ENCODE measurements around the gene NTF3. TPM values are rescaled to one million over a fixed set of nuclear protein-coding genes. Genes with fewer than 3 reads are reported as not detected.

The NTF3 gene
- total RNA-seq, 1 experiment from 2014 or later, result not detected

DNA sequence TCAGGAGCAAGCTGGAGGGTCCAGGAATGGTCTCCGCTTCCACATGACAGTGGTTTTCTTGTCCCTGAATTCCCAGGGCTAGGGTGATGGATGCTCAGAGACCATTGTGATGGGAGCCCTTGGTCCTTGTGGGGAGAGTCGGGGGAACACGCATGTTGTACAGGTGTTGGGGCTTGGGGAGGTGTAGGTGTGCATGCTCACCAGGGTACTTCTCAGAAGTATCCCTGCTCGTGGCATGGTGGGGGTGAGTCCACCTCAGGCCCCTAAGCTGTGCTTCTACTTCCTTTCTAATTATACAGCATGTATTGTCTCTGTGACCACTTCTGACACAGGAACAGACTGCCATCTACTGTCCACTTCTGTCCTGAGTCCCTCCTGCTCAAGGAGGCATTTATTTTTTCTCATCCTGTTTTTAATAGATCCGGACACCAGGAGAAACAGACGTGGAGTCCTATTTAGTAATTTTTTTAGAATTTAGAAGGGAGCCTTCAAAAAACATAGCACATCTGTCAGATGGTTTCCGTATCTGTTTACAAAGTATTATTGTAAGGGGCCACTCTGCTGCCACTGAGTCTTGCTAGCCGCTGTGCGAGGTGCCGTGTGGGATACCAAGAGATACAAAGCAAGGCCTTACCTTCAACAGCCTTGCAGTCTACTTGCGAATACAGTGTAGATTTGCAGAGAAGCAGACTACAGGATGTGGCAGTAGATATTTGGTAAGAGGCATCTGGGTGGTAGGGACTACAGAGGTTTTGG, 10.5 kb downstream of the NTF3 start:
- peak; percentile 29 for DNase-seq
- H3K9me3 ChIP-seq, result no peaks in the 10 kb centered on the region
- H3K36me3 ChIP-seq, result no peaks in the 10 kb centered on the region
- no peaks in the 10 kb centered on the region for H3K27me3 ChIP-seq
- H3K4me3 ChIP-seq, result no peak overlapping the region

GRCh38 chr12:5444520-5444919, 12.6 kb downstream of the NTF3 start:
- H3K27me3 ChIP-seq, result no peaks in the 10 kb centered on the region
- H3K4me3 ChIP-seq, result no peak overlapping the region
- no peaks in the 10 kb centered on the region for H3K9me3 ChIP-seq
- no peak for DNase-seq
- H3K36me3 ChIP-seq, result no peaks in the 10 kb centered on the region

GRCh38 chr12:5447320-5447719, 15.4 kb downstream of the NTF3 start:
- H3K9me3 ChIP-seq, result no peaks in the 10 kb centered on the region
- no peak overlapping the region for H3K4me3 ChIP-seq
- no peak for DNase-seq
- H3K36me3 ChIP-seq, result no peaks in the 10 kb centered on the region
- H3K27me3 ChIP-seq, result no peaks in the 10 kb centered on the region

GRCh38 chr12:5451251-5451650, 19.3 kb downstream of the NTF3 start:
- Histone ChIP-seq H3K4me3 (no peak overlapping the region), H3K27me3 (no peaks in the 10 kb centered on the region), H3K36me3 (no peaks in the 10 kb centered on the region), H3K9me3 (no peaks in the 10 kb centered on the region)
- DNase-seq, result no peak

DNA sequence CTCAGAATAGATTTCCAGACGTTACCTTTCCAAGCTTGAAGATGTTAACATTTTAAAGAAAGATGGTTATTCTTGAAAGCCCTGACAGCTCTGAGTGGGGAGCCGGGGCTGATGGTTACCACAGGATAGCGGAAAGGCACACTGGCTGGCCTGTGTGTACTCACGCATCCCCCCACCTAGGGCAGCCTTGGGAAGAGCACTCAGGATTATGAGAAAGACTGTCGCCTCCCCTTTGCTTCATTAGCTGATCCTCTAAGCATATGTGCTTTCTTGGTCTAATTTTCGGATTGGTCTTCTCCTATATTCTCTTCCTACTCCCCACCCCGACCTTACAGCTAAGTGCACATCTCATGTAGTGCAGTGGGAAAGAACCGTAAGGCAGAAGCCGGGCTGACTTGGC, 20.7 kb downstream of the NTF3 start:
- no peak overlapping the region for H3K4me3 ChIP-seq
- DNase-seq, result no peak
- H3K36me3 ChIP-seq, result no peaks in the 10 kb centered on the region
- no peaks in the 10 kb centered on the region for H3K9me3 ChIP-seq
- H3K27me3 ChIP-seq, result no peaks in the 10 kb centered on the region

DNA sequence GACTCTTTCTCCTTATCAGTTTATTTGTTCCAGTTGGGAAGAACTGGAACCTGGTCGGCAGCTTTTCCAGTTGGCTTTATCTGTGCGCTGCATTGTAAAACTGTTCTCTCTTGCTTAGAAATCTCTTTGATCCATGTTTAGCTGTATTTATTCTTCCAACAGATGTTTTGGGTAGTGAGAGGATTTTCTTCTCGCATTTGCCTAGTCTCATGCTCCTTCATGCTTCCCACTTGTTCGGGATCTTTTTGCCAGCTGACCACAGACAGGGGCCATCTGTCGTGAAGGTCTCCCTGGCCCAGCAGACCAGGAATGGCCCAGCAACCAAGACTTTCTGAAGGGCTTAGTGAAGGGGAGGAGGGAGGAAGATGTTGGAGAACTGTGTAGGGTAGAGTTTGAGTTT, 21.6 kb downstream of the NTF3 start:
- no peak for DNase-seq
- H3K27me3 ChIP-seq, result no peaks in the 10 kb centered on the region
- H3K9me3 ChIP-seq, result no peaks in the 10 kb centered on the region
- H3K4me3 ChIP-seq, result no peak overlapping the region
- H3K36me3 ChIP-seq, result no peaks in the 10 kb centered on the region

DNA sequence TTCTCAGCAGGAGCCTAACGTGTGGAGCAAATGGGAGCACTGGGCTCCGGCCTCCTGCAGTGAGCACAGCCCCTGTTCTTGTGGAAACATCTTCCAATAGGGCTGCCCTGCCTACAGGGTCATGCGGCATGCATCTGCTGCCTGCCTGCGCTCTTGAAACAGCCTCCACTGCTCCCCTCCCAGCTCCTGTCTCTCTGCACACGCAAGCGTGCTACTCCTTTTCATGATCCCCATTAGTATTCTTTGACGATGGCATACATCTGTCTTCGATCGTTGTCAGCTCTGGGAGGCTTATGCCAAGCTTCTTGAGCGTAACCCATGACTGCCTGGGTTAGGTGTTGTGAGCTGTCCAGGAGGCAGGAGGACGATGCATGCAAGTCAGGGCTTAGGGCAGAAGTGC, 23.1 kb downstream of the NTF3 start:
- Histone ChIP-seq H3K36me3 (no peaks in the 10 kb centered on the region), H3K9me3 (no peaks in the 10 kb centered on the region), H3K4me3 (no peak overlapping the region), H3K27me3 (no peaks in the 10 kb centered on the region)
- no peak for DNase-seq

GRCh38 chr12:5456030-5456429, 24.1 kb downstream of the NTF3 start:
- DNase-seq, result no peak
- no peaks in the 10 kb centered on the region for H3K36me3 ChIP-seq
- no peak overlapping the region for H3K4me3 ChIP-seq
- H3K27me3 ChIP-seq, result no peaks in the 10 kb centered on the region
- no peaks in the 10 kb centered on the region for H3K9me3 ChIP-seq

GRCh38 chr12:5456906-5457305, 25.0 kb downstream of the NTF3 start:
- no peak for DNase-seq

DNA sequence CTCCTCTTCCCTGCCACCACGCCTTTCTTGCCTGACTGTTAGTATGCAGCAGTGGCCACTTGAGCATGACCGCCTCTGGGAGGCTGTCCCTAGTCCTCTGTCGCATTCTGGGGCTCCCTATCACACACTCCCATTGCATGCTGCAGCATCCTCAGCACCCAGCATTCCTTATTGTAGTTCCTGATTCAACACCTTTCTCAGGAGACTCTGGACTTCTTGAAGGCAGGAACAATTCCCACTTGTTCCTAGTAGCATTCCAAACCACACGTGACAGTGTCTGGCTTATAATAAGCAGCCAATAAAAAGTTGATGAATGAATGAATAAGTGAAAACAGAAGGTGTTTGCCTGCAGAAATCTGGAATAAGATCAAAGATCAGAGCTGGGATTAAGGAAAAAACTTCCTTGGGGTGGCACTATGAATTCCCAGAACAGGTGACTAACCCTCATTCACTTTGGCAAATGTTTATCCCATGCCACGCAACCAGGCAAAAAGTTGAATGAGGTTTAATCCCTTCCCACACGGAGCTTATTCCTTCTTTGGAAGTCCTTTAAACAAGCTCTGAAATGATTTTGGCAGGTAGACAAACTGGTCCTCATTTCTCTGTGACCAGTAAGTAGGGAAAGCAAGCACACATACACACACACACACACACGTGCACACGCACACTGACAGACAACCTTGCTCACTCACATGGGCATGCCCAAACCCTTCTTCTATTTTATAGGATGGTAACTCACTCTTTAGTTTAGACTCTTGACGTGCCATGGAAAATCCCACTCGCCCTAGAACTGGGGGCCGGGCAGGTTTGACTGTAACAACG, 26.5 kb downstream of the NTF3 start:
- Histone ChIP-seq H3K27me3 (no peaks in the 10 kb centered on the region), H3K4me3 (no peak overlapping the region), H3K9me3 (no peaks in the 10 kb centered on the region), H3K36me3 (no peaks in the 10 kb centered on the region)
- DNase-seq, result no peak

More at GRCh38 chr12:5456906-5457305, 25.0 kb downstream of the NTF3 start:
- Histone ChIP-seq H3K4me3 (no peak overlapping the region), H3K27me3 (no peaks in the 10 kb centered on the region), H3K36me3 (no peaks in the 10 kb centered on the region), H3K9me3 (no peaks in the 10 kb centered on the region)

DNA sequence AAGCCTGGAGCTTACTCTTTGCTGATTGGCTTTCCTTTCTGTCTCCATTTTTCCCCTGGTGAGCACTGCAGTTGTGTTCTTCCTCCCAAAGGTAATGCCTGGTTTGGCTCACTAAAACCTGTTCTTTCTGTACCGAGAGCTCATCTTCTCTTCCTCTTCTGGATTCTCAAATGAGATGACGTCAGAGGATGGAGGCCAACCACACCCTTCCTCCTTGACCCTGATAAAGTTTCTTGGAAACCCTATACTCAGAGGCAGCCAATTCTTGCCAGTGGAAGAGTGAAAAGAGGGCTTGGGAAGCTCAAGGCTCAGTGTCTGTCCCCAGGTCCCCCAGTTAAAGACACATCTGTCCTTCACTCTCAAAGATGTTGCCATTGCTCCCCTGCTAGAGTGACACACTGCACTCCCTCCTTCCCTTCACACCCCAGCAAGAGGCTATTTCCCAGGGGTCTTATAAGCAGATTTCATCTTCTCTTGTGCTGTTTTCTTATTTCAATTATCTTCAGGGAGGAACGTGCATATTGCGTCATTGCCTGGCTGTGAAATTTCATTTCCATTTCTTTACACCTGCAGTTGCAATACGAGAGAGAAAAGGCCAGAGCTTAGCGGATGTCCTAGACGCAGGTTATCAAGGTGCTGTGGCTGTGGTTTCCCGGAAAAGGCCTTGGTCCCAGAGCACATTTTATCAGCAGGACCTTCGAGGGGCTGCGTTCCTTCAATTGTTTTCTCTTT, 27.3 kb downstream of the NTF3 start:
- Histone ChIP-seq H3K36me3 (no peaks in the 10 kb centered on the region), H3K27me3 (no peaks in the 10 kb centered on the region), H3K4me3 (no peak overlapping the region), H3K9me3 (no peaks in the 10 kb centered on the region)
- DNase-seq, result no peak

- Histone ChIP-seq H3K4me3 (no peak overlapping the region), H3K27me3 (no peaks in the 10 kb centered on the region), H3K36me3 (no peaks in the 10 kb centered on the region), H3K9me3 (no peaks in the 10 kb centered on the region)
- DNase-seq, result no peak
Observed at GRCh38 chr12:5460817-5461216, 28.9 kb downstream of the NTF3 start.

GRCh38 chr12:5461966-5462365, 30.1 kb downstream of the NTF3 start:
- H3K36me3 ChIP-seq, result no peaks in the 10 kb centered on the region
- H3K4me3 ChIP-seq, result no peak overlapping the region
- no peaks in the 10 kb centered on the region for H3K27me3 ChIP-seq
- no peak for DNase-seq
- no peaks in the 10 kb centered on the region for H3K9me3 ChIP-seq

GRCh38 chr12:5464096-5464495, 32.2 kb downstream of the NTF3 start:
- no peaks in the 10 kb centered on the region for H3K27me3 ChIP-seq
- no peak for DNase-seq
- H3K36me3 ChIP-seq, result no peaks in the 10 kb centered on the region
- no peaks in the 10 kb centered on the region for H3K9me3 ChIP-seq
- H3K4me3 ChIP-seq, result no peak overlapping the region

- H3K27me3 ChIP-seq, result no peaks in the 10 kb centered on the region
- no peaks in the 10 kb centered on the region for H3K9me3 ChIP-seq
- no peak for DNase-seq
- no peak overlapping the region for H3K4me3 ChIP-seq
- no peaks in the 10 kb centered on the region for H3K36me3 ChIP-seq
Observed at GRCh38 chr12:5465384-5465783, 33.5 kb downstream of the NTF3 start.

GRCh38 chr12:5466521-5466960, 34.6 kb downstream of the NTF3 start:
- DNase-seq, result no peak
- H3K36me3 ChIP-seq, result no peaks in the 10 kb centered on the region
- H3K9me3 ChIP-seq, result no peaks in the 10 kb centered on the region

DNA sequence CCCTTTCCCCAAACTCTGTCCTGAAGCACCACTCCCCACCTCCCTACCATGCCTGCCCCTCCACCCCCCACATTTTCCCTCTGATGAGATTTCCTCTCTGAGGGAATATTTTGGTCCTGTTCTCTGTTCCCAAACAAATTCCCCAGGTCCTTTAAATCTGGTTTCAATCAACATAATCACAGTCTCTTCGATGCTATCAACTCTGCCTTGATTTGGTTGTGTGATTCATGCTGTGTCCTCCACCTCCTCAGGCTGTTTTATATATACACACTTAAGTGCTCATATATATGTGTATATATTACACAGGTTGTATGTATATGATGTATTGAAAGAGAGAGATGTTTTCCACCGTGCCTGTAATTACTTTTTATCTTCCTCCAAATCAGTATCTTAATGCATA, 36.0 kb downstream of the NTF3 start:
- Histone ChIP-seq H3K4me3 (no peak overlapping the region), H3K9me3 (no peaks in the 10 kb centered on the region), H3K36me3 (no peaks in the 10 kb centered on the region), H3K27me3 (no peaks in the 10 kb centered on the region)
- DNase-seq, result no peak

More at GRCh38 chr12:5466521-5466960, 34.6 kb downstream of the NTF3 start:
- no peaks in the 10 kb centered on the region for H3K27me3 ChIP-seq
- H3K4me3 ChIP-seq, result no peak overlapping the region
